Epithelial cell of proximal tubule (primary cell): Measurements from ENCODE around the gene SH3GL2. TPM values are rescaled to one million over a fixed set of nuclear protein-coding genes. Genes with fewer than 3 reads are reported as not detected.

Experiments
- DNase-seq: peaks from one replicate; pipeline ENCODE4 v3.0.0-alpha.2; 2011; ENCODE audit warnings: low read depth
- H3K4me3 ChIP-seq: 2 replicates; pipeline ENCODE4 v1.5.1; 2011; ENCODE audit warnings: low read depth, mild to moderate bottlenecking, low read length
- total RNA-seq: library from RNA; depleted of rRNA; stranded (reverse); fragments of >200 nt; gene quantifications from 2 replicates; pipeline ENCODE4 v1.2.3, GENCODE V29; 2015
- TF ChIP-seq, protein P1 (sequence below): conservative IDR thresholded peaks from 2 replicates; pipeline ENCODE4 v1.5.1; 2012; ENCODE audit warnings: low read depth, mild to moderate bottlenecking, low read length

The SH3GL2 gene
- total RNA-seq, 1 donor from 2014 or later: 3.4 TPM

DNA sequence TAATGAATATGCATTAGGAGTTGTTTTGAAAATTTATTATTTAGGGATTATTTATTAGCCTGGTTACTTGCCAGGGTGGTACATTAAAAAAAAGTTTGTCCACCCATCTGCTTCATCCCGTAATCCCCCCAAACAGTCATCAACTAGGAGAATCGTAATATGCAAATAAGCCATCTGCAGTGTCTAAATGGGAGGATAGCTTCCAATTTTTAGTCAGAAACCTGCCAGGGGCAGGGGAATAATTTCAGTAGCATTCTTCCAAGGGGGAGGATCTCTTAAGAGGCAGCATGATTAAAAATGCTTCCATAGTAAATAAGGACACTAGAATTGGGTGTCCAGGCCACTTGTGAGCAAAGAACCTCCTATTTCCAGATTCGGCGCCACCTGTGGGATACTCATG is 43.3 kb downstream of the SH3GL2 start:
- TF ChIP-seq, protein P1, sequence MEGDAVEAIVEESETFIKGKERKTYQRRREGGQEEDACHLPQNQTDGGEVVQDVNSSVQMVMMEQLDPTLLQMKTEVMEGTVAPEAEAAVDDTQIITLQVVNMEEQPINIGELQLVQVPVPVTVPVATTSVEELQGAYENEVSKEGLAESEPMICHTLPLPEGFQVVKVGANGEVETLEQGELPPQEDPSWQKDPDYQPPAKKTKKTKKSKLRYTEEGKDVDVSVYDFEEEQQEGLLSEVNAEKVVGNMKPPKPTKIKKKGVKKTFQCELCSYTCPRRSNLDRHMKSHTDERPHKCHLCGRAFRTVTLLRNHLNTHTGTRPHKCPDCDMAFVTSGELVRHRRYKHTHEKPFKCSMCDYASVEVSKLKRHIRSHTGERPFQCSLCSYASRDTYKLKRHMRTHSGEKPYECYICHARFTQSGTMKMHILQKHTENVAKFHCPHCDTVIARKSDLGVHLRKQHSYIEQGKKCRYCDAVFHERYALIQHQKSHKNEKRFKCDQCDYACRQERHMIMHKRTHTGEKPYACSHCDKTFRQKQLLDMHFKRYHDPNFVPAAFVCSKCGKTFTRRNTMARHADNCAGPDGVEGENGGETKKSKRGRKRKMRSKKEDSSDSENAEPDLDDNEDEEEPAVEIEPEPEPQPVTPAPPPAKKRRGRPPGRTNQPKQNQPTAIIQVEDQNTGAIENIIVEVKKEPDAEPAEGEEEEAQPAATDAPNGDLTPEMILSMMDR: no peak

DNA sequence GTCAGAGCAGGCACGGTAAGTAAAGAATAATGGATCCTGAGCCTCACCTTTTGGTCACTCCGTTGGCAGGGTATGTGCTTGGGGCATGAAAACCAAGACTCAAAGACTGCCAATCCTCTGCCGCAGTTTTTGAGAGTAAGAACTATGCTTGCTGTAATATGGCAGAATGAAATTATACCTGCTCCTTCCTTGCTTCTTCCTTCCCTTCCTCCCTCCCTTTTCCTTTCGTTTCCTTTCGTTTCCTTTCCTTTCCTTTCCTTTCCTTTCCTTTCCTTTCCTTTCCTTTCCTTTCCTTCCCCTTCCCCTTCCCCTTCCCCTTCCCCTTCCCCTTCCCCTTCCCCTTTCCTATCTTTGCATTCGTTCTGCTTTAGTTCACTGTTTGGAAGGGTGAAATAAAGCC is 43.9 kb downstream of the SH3GL2 start:
- TF ChIP-seq, protein P1: no peak

More for the DNA sequence above, 43.3 kb downstream of the SH3GL2 start:
- no peak overlapping the region for H3K4me3 ChIP-seq
- no peak for DNase-seq

DNA sequence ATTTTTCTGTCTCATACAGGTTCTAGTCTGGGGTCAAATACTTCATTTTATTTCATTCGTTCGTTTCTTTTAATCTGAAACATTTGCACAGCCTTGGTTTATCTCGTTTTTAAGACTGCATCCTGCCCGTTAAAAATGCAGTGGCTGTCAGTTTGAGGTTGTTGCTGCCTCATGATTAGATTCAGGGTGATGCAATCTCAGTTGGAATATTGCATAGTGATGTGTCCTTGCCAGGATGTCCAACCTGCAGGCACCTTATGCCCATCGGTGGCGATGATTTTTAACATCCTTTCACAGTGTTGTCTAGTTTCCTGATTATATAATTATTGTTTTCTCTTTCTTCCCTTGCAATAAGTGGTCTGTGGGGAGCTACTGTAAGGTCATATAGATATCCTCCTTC is 45.1 kb downstream of the SH3GL2 start:
- no peak for DNase-seq
- TF ChIP-seq, protein P1: no peak
- H3K4me3 ChIP-seq: no peak overlapping the region

More for the DNA sequence above, 43.9 kb downstream of the SH3GL2 start:
- no peak for DNase-seq
- no peak overlapping the region for H3K4me3 ChIP-seq

DNA sequence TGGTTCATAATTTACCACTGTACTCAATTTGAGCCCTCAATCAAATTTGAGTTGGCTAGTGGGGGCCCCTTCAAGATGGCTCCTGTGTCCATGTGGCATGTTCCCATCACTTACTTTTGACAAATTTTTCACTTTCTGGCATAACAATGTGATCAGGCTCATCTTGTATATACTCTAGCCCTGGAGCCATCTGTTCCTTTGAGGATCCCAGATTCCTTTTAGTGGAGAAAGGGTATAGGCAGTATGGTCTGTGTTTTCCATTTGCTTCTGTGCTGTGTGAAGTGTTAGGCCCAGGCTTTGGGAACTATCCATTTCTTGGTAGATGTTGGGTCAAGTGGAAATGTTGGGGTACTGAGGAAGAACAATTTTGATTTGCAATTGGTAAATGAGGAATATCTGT is 45.7 kb downstream of the SH3GL2 start:
- DNase-seq: no peak
- H3K4me3 ChIP-seq: no peak overlapping the region
- TF ChIP-seq, protein P1: no peak

DNA sequence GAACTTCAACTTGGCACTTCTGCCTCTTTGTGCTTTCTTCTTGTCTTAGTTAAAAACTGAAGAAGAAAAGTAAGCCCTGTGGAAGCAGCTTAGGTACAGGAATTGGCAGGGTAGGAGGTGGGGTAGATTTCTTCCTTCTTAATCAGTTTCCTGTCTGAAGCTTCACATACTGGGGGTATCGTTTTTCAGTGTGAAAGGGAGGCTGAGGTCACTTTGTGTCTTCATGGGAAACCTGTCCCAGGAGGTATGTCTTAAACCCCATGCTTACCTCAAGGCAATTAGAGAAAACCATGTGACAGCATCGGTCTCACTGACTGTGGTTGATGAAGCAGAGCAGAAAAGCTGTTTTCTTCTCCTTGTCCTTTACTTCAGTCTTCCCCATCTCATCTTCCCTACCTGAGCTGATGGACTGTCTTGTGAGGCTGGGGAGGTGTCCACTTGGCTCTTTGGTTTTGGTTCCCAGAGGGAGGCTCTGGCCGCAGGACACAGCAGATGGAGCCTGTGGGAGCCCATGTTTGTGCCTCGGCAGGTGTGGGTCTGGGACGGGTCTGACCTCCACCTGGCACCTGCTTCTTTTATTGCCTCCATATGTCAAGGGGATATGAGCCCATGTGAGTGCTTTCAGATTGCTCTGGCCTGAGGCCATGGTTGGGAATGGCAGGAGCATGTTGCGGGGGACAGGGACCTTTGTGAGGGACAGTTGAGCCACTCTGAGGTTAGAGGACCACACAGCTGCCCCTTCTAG is 47.0 kb downstream of the SH3GL2 start:
- no peak for DNase-seq
- no peak overlapping the region for H3K4me3 ChIP-seq
- TF ChIP-seq, protein P1: no peak

DNA sequence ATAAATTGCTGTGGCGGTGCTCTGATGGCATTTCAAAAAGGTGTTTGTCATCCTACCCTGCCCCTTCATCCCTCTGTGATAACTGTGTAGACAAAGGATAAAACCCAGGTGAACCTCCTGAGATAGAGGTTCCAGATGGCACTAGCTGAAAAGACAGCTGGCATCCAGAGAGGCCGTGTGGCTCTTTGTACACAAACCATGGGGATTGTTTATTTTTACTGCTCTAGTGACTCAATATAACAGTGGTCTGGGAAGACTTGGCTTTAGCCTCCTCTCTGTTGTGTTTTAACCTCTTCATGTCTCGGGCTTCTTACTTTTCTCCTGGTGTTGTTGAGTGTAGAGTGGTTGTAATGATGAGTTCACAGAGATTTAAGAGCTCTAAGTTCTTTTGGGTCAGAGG is 48.8 kb downstream of the SH3GL2 start:
- no peak for DNase-seq
- TF ChIP-seq, protein P1: no peak

DNA sequence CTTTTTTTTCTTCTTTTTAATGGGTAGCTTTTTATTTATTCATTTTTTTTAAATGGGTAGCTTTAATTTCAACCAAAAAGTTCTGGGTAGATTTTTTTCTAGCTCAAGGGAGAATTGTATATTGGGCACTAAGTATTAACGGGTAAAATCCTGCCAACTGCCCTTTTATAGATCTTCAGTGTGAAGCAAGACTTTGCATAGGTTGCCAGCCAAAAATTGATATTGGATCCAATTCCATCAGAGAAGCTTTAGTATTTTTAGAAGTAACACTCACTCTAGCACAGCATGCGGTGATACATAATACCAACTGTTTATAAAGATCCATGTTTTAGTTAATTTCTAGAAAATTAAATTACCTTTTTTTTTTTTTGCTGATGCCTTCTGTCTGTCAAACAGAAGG is 49.8 kb downstream of the SH3GL2 start:
- no peak overlapping the region for H3K4me3 ChIP-seq
- TF ChIP-seq, protein P1: no peak
- DNase-seq: no peak

More for the DNA sequence above, 48.8 kb downstream of the SH3GL2 start:
- no peak overlapping the region for H3K4me3 ChIP-seq
